ENCODE data around the gene ZNF219.

Gene ZNF219

GRCh38 chr14:21075719-21076437 is 22.6 kb downstream of the ZNF219 start:
- Mint-ChIP-seq H3K4me3 (peak overlapping the region in 2 of 3 experiments; percentile 1 to 34), H3K36me3 (ENCODE audit: low read depth) (peaks cover 77% of the 10 kb centered on the region), H3K9me3 (no peaks in the 10 kb centered on the region), H3K27me3 (ENCODE audit: low read depth) (no peaks in the 10 kb centered on the region), H3K4me1 (peaks cover 27% of the 10 kb centered on the region), H3K27ac (peak overlapping the region; percentile 5 to 23 (median 5))
- no peak for TF ChIP-seq CTCF (IDR thresholded peaks at IDR 0.05; ENCODE audit: unreplicated experiment in 3 of 3)

DNA sequence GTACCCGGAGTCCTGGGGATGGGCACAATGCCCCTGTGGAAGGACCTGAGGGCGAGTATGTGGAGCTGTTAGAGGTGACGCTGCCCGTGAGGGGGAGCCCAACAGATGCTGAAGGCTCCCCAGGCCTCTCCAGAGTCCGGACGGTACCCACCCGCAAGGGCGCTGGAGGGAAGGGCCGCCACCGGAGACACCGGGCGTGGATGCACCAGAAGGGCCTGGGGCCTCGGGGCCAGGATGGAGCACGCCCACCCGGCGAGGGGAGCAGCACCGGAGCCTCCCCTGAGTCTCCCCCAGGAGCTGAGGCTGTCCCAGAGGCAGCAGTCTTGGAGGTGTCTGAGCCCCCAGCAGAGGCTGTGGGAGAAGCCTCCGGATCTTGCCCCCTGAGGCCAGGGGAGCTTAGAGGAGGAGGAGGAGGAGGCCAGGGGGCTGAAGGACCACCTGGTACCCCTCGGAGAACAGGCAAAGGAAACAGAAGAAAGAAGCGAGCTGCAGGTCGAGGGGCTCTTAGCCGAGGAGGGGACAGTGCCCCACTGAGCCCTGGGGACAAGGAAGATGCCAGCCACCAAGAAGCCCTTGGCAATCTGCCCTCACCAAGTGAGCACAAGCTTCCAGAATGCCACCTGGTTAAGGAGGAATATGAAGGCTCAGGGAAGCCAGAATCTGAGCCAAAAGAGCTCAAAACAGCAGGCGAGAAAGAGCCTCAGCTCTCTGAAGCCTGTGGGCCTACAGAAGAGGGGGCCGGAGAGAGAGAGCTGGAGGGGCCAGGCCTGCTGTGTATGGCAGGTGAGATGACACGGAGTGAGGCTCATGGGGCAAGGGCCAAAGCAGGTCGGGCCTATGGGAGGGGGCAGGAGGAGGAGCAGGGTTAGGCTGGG is 23.8 kb downstream of the ZNF219 start:
- TF ChIP-seq CTCF (IDR thresholded peaks at IDR 0.05; ENCODE audit: unreplicated experiment in 3 of 3): no peak
- Mint-ChIP-seq H3K27ac (no peak overlapping the region), H3K36me3 (ENCODE audit: low read depth) (peaks cover 67% of the 10 kb centered on the region), H3K27me3 (ENCODE audit: low read depth) (peaks cover under 1% of the 10 kb centered on the region), H3K4me3 (no peak overlapping the region), H3K4me1 (peaks cover 27% of the 10 kb centered on the region), H3K9me3 (no peaks in the 10 kb centered on the region)

DNA sequence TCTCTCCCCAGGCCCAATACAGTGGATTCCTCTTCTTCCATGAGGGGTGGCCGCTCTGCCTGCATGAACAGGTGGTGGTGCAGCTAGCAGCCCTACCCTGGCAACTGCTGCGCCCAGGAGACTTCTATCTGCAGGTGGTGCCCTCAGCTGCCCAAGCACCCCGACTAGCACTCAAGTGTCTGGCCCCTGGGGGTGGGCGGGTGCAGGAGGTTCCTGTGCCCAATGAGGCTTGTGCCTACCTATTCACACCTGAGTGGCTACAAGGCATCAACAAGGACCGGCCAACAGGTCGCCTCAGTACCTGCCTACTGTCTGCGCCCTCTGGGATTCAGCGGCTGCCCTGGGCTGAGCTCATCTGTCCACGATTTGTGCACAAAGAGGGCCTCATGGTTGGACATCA is 24.5 kb downstream of the ZNF219 start:
- Mint-ChIP-seq H3K4me1 (peaks cover 27% of the 10 kb centered on the region), H3K9me3 (no peaks in the 10 kb centered on the region), H3K4me3 (peak overlapping the region; percentile 51 to 60 (median 56)), H3K36me3 (ENCODE audit: low read depth) (peaks cover 60% of the 10 kb centered on the region), H3K27ac (peak overlapping the region; percentile 64 to 99 (median 73)), H3K27me3 (ENCODE audit: low read depth) (peaks cover 5% of the 10 kb centered on the region)
- TF ChIP-seq CTCF (IDR thresholded peaks at IDR 0.05; ENCODE audit: unreplicated experiment in 3 of 3): no peak

DNA sequence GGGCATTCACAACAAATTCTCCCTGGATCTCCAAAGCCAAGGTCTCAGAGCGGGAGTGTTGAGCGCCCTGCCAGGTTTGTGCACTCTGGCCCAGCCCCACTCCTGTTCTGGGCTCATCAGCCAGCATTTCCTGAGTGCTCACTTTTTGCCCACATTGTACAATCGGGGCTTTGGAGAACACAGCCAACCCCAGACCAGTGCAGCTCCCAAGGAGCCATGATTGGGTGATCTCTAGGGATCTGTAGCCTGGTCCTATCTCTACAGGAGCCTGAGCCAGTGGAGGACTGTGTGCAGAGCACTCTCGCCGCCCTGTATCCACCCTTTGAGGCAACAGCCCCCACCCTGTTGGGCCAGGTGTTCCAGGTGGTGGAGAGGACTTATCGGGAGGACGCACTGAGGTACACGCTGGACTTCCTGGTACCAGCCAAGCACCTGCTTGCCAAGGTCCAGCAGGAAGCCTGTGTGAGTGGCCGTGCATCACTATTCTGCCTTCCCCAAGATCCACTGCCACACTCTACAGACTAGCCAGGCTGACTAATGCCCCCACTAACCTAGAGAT is 25.6 kb downstream of the ZNF219 start:
- Mint-ChIP-seq H3K36me3 (ENCODE audit: low read depth) (peaks cover 52% of the 10 kb centered on the region), H3K4me3 (peak overlapping the region; percentile 98 to 100 (median 99)), H3K27me3 (ENCODE audit: low read depth) (peaks cover 5% of the 10 kb centered on the region), H3K27ac (peak overlapping the region; percentile 99 to 100 (median 99)), H3K4me1 (peaks cover 35% of the 10 kb centered on the region), H3K9me3 (no peaks in the 10 kb centered on the region)
- TF ChIP-seq CTCF (IDR thresholded peaks at IDR 0.05; ENCODE audit: unreplicated experiment in 3 of 3): no peak

GRCh38 chr14:21072031-21072473 is 26.4 kb downstream of the ZNF219 start:
- Mint-ChIP-seq H3K27me3 (ENCODE audit: low read depth) (peaks cover 5% of the 10 kb centered on the region), H3K4me3 (peak overlapping the region; percentile 98 to 100 (median 99)), H3K27ac (peak overlapping the region; percentile 99 to 100 (median 99)), H3K4me1 (peaks cover 35% of the 10 kb centered on the region), H3K9me3 (no peaks in the 10 kb centered on the region), H3K36me3 (ENCODE audit: low read depth) (peaks cover 44% of the 10 kb centered on the region)
- TF ChIP-seq CTCF (IDR thresholded peaks at IDR 0.05; ENCODE audit: unreplicated experiment in 3 of 3): no peak
